Measurements from ENCODE around the gene KIAA0930.

KIAA0930 gene

DNA sequence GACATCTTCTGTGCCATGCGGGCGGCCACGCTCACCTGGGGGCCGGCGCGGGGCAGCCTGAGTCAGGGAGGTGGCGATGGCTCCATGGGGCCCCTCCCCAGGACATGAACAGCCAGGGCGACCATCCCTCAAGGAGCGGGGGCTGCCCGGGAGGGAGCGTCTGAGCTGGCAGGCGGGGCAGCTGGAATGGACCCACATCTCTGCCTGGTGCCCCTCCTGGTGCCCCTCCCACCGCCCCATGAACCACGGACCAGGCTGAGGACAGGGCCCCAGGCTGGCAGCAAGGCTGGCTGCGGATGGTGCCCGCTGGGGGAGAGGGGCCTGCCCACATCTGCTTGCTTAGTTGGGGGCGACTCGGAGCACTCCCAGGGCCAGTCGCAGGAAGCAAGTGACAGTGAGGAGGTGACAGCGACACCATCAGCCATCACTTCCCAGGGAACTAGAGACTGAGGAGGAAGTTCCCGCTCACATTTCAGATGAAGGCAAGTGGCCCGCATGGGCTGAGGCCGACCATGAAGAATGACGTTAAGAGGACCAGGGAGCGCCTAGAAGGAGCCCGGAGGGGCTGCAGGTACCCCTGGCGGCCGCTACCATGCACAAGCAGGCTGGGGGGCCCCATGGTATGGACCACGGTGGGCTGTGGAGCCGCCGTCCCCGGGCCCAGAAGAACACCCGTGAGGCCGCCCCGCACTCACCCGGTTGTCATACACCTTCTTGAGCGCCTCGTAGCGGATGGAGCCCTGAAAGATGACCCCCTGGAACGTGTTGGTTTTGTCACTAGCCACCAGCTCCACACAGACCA, 37.3 kb downstream of the KIAA0930 start:
- TF ChIP-seq, protein P1, sequence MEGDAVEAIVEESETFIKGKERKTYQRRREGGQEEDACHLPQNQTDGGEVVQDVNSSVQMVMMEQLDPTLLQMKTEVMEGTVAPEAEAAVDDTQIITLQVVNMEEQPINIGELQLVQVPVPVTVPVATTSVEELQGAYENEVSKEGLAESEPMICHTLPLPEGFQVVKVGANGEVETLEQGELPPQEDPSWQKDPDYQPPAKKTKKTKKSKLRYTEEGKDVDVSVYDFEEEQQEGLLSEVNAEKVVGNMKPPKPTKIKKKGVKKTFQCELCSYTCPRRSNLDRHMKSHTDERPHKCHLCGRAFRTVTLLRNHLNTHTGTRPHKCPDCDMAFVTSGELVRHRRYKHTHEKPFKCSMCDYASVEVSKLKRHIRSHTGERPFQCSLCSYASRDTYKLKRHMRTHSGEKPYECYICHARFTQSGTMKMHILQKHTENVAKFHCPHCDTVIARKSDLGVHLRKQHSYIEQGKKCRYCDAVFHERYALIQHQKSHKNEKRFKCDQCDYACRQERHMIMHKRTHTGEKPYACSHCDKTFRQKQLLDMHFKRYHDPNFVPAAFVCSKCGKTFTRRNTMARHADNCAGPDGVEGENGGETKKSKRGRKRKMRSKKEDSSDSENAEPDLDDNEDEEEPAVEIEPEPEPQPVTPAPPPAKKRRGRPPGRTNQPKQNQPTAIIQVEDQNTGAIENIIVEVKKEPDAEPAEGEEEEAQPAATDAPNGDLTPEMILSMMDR (IDR thresholded peaks at IDR 0.05; ENCODE audit: borderline replicate concordance, insufficient read depth, low read depth, low read length): no peak
- no peak overlapping the region for H3K4me3 ChIP-seq (ENCODE audit: low read depth, low read length)

DNA sequence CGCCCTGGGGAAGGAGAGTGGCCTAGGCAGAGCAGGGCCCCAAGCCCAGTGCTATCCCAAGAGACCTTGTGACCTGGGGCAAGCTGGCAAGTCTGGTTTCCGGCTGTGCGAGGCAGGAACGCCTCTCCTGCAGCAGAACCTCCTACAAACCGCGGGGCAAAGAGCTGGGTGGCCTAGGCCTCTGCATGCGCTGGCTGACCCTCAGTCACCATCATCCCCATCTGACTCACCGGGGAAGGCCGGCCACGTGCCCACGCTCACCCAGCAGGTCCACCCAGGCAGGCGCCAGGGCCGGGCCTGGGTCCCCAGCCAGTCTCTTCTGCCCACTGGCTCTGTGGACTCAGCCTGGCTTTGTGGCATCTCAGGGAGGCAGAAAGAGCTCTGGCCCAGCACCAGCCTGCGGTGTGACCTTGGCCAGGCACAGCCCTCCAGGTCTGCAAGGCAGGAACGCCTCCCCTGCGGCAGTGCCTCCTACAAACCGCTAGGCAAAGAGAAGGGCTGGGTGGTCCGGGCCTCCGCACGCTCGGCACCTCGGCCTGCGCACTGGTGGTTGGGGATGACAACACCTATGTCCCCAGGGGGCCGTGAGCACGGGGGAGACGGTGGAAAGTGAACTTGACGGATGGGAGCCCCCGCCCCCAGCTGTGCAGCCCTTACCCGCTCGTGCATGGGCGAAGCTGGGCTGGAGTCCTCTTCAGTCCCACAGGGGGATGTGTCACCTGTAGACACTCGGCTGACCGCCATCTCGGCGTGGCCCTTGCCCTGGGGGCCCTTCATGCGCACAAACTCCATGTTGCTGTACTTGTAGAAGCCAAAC, 38.2 kb downstream of the KIAA0930 start:
- TF ChIP-seq, protein P1 (IDR thresholded peaks at IDR 0.05; ENCODE audit: borderline replicate concordance, insufficient read depth, low read depth, low read length): no peak
- no peak overlapping the region for H3K4me3 ChIP-seq (ENCODE audit: low read depth, low read length)

DNA sequence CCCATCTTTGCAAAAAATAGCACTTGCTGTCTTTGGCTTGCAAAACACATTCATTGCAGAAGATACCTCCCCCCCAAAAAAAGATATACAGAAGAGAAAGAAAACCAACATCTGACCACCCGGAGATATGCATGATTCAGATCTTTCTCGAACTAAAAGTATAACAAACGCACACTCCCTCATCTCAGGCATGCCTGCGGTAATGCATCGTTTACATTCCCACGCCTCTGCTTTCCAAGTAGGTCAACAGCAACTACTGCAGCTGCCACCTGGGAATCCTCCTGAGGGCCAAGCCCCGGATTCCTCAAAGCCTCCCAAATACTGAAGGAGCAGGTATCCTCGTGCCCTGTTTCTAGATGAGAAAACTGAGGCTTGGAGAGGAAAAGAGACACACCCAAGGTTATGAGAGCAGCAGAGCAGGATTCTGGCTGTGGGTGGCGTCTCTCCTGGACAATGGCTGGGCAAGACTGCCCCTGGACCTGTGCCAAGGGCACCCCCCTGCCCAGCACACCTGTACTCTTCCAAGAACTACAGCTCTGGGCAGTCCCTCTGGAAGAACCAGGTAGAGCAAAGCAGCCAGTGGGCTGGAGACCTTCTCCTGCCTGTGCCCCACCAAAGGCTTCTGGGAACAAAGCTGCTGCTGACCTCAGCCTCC, 38.9 kb downstream of the KIAA0930 start:
- TF ChIP-seq, protein P1 (IDR thresholded peaks at IDR 0.05; ENCODE audit: borderline replicate concordance, insufficient read depth, low read depth, low read length): no peak
- no peak overlapping the region for H3K4me3 ChIP-seq (ENCODE audit: low read depth, low read length)

DNA sequence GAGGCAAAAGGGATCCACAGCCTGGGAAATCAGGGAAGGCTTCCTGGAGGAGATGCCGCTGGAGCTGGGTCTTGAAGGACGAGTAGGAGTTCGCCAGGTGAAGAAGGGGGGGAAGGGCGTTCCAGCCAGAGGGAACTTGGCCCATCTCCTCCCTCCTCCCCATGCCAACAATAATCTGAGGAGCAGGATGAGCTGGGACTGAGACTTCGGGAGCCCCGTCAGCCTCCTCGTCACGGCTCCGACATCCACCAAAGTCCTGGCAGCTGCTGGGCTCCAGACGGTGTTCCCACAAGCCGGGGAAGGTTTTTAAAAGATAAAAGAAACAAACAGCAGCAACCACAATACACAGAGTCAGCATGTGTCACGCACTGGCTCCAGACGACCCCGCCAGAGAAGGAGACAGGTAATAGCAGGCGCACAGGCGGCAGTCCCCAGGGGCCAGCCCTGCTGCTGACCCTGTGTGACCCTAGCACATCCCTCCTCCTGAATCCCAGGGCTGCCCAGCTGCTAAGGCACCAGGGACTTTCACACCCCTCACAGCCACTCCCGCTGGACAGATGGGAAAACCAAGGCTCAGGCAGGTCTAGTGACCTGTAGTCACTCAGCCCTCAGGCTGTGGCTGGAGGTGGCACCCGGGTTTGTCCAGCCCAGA, 39.7 kb downstream of the KIAA0930 start:
- TF ChIP-seq, protein P1 (IDR thresholded peaks at IDR 0.05; ENCODE audit: borderline replicate concordance, insufficient read depth, low read depth, low read length): no peak
- H3K4me3 ChIP-seq (ENCODE audit: low read depth, low read length): no peak overlapping the region

DNA sequence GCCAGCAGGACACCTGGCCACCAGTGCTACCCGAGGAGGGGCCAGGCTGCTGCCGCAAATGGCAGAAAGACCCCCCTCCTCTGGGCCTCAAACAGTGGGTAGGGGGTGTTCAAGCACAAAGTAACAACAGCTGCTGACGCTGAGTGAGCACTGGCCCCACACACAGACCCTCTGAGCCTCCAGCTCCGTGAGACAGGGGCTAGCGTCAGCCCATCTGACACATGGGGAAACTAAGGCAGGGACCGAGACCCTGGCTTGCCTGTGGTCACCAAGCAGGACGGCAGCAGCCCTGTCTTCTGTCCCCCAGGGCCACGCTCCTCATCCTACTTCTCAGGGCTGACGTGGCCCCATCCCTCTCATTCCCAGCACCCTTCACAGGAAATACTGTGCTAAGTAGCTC, 40.5 kb downstream of the KIAA0930 start:
- no peak overlapping the region for H3K4me3 ChIP-seq (ENCODE audit: low read depth, low read length)
- TF ChIP-seq, protein P1 (IDR thresholded peaks at IDR 0.05; ENCODE audit: borderline replicate concordance, insufficient read depth, low read depth, low read length): no peak

DNA sequence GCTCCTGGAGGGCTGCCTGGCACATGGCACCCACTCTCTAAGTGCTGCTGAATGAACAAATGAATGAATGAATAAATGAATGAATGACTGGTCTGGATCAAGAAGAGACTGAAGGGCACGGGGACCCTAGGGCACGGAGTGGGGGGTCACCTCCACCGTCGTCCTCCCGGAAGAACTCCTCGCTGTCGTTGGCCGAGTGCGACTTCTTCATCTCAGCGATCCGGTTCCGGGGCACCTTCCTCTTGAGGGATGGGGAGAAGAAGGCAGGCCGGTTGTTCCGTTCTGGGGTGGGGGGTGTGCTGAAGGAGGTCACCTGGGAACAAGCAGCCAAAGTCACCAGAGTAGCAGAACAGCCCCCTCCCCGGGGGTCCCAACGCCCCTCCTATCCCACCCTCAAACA, 41.0 kb downstream of the KIAA0930 start:
- no peak overlapping the region for H3K4me3 ChIP-seq (ENCODE audit: low read depth, low read length)
- TF ChIP-seq, protein P1 (IDR thresholded peaks at IDR 0.05; ENCODE audit: borderline replicate concordance, insufficient read depth, low read depth, low read length): no peak

All from GM12875 (cell line).